ENCODE measurements around the gene PI4K2A.

- no peak for TF ChIP-seq PPARA (CRISPR knock-in tag; IDR thresholded peaks at IDR 0.05; ENCODE audit: borderline replicate concordance)
- TF ChIP-seq RARB (CRISPR knock-in tag; IDR thresholded peaks at IDR 0.05), result no peak
- no peak for TF ChIP-seq BACH2 (CRISPR knock-in tag; IDR thresholded peaks at IDR 0.05; ENCODE audit: borderline replicate concordance)
- no peak for TF ChIP-seq ARNTL (CRISPR knock-in tag; IDR thresholded peaks at IDR 0.05; ENCODE audit: borderline replicate concordance, low read depth)
- TF ChIP-seq ZFP30 (CRISPR knock-in tag; IDR thresholded peaks at IDR 0.05), result no peak
- no peak for TF ChIP-seq CSRNP3 (CRISPR knock-in tag; IDR thresholded peaks at IDR 0.05)
- TF ChIP-seq ZC3H10 (CRISPR knock-in tag; IDR thresholded peaks at IDR 0.05), result no peak
- TF ChIP-seq TOX (CRISPR knock-in tag; IDR thresholded peaks at IDR 0.05; ENCODE audit: borderline replicate concordance), result no peak
- no peak for TF ChIP-seq PATZ1 (CRISPR knock-in tag; IDR thresholded peaks at IDR 0.05; ENCODE audit: borderline replicate concordance)
- no peak for TF ChIP-seq ZNF70 (CRISPR knock-in tag; IDR thresholded peaks at IDR 0.05)
- TF ChIP-seq ZFP3 (CRISPR knock-in tag; IDR thresholded peaks at IDR 0.05), result no peak
- no peak for TF ChIP-seq TCF4 (CRISPR knock-in tag; IDR thresholded peaks at IDR 0.05; ENCODE audit: borderline replicate concordance)
Measured at GRCh38 chr10:97612386-97612785, 28.1 kb upstream of the PI4K2A start.
